DMS114 treated with DMSO at 0.1 percent for 48 hours (cell line): Measurements from ENCODE around the gene SLC6A1.

Experiments used
- DNase-seq: peaks from one replicate; lab custom pipeline; 2025; ENCODE audit not compliant: unreplicated experiment; lab: John Stamatoyannopoulos, UW

SLC6A1 gene

DNA sequence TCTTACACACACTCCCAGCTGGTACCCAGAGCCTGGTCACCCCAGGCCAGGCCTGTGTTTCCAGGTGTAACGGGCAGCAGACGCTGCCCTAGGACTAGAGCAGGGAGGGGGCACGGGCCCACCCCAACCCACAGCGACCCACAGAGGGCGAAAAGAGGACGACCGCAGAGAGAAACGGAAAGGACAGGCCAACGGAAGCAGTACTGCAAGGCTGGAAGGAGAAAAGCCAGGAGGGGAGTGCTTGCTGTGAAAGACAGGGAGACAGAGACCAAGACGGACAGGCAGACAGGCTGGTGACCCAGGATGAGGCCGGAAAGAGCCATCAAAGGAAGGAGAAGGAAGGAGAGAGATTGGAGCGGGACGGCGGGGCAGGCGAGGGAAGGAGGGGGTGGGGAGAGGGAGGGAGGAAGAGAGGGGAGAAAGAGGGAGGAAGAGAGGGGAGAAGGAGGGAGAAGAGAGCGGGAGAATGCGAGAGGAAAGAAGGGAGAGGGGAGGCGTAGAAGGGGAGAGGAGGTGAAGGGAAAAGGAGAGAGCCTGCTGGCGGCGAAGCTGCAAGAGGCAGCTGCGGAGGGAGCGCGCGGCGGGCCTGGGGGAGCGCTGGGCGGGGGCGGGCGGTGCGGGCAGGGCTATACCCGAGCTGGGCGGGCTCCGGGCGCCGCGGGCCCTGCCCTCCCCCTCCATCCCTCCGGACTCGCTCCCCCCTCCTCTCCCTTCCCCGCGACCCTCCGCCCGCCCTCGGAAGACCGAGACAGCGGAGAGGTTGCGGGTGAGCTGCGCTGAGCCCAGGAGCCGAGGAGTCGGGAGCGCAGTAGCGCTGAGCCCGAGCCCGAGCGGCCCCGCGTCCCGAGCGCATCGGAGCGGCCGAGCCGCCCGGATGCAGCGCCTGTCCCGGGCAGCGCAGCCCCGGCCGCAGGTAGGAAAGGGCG, at the start of gene SLC6A1:
Gene SLC6A1, plus strand, starts transcription at position 732 of the 926 bp plus-strand sequence. CDS start 24,464 bp downstream, outside the sequence.
- DNase-seq, result peak; percentile 35

GRCh38 chr3:10944866-10945265, 47.7 kb upstream of the SLC6A1 start:
- no peak for DNase-seq

GRCh38 chr3:10945683-10946287, 46.8 kb upstream of the SLC6A1 start:
- peak; percentile 3 for DNase-seq

- no peak for DNase-seq
Observed at GRCh38 chr3:10946526-10946925, 46.0 kb upstream of the SLC6A1 start.

- no peak for DNase-seq
Observed at GRCh38 chr3:10948326-10948725, 44.2 kb upstream of the SLC6A1 start.

- DNase-seq, result no peak
Observed at GRCh38 chr3:10949197-10949596, 43.4 kb upstream of the SLC6A1 start.

- DNase-seq, result peak; percentile 53
Observed at GRCh38 chr3:10950476-10951294, 41.9 kb upstream of the SLC6A1 start.

GRCh38 chr3:10951295-10951926, 41.1 kb upstream of the SLC6A1 start:
- no peak for DNase-seq

DNA sequence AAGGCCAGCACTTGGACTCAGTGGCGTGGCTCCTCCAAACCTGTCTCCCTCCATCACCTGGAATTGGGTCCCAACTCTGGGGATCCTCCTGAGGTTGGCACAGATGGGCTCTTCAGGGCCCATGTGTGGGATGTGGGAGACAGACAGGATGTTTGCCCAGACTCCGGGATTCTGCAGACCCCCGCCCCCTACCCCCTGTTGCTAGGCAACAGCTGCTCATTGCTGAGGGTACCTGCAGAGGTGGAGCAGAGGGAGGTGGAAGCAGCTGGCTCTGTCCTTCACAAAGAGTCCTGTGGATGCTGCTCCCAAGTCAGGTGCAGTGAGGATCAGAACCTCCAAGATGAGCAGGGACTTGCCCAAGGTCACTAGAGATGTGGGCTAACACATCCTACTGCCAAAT, 40.0 kb upstream of the SLC6A1 start:
- no peak for DNase-seq

- no peak for DNase-seq
Observed at GRCh38 chr3:10954740-10955139, 37.8 kb upstream of the SLC6A1 start.

DNA sequence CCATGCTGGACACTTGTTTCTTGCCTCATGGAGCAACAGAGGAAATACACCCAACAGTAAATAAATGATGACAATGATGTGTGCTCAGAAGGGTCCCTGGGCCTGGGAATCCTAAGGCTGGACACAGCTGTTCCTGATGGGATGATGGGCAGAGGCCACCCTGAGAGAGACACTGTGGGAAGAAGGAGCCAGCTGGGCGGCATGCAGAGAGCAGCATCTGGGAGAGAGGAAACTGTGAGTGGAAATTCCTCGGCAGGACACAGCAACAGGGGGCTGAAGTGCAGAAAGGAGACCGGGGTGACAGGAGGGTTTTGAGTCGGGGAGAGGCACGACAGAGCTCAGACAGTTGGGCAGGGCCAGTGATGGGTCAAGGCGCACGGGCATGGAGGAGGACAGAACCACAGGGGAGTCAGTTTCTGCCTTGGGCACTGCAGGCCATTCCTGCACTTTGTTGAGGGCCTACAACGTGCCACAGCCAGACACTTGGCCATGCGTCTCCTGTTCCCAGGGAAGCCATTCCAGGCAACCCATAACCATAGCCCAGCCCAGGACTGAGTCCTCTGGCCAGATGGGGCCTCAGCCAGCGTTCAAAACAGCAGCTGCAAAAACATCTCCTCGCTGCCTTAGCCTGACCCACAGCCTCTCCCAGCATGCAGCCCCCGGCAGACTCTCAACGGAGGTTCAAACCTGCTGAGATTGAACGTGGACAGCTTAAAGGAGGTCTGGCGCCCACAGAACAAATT, 36.7 kb upstream of the SLC6A1 start:
- no peak for DNase-seq

DNA sequence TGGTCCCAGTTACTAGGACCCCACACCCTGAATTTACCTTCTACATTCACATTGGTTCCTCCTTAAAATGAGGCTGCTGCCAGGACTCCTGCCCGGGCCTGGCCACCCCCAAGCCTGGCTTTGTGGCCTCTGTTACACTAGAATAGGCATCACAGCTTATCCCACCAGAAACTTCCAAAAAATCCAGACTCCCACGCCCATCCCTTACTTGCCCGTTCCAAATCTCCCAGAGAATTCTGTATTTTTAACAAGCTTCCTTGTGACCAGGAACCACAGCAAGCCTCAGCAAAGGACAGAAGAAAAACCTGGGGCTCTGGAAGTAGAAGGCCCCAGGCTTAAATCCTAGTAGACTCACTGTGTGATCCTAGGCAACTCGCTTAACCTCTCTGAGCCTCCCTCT, 36.0 kb upstream of the SLC6A1 start:
- no peak for DNase-seq

DNA sequence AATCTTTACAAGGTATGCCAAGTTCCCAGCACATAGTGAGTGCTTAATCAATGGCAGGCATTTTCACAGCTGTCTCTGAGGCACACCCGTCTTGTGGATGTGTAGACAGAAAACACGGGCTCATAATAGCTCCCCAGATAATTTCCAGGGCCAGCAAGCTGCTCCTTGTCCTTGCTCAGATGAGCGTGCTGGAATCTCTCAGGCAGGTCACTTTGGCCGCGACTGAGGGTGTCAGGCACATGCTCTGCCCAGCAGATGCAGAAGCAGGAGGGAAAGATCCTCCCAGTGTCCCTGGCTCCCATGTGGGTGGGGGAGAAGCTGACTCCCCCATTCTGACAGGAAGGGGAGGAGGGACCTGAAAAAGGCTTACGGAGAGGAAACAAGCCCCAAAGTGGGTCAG, 35.6 kb upstream of the SLC6A1 start:
- no peak for DNase-seq

DNA sequence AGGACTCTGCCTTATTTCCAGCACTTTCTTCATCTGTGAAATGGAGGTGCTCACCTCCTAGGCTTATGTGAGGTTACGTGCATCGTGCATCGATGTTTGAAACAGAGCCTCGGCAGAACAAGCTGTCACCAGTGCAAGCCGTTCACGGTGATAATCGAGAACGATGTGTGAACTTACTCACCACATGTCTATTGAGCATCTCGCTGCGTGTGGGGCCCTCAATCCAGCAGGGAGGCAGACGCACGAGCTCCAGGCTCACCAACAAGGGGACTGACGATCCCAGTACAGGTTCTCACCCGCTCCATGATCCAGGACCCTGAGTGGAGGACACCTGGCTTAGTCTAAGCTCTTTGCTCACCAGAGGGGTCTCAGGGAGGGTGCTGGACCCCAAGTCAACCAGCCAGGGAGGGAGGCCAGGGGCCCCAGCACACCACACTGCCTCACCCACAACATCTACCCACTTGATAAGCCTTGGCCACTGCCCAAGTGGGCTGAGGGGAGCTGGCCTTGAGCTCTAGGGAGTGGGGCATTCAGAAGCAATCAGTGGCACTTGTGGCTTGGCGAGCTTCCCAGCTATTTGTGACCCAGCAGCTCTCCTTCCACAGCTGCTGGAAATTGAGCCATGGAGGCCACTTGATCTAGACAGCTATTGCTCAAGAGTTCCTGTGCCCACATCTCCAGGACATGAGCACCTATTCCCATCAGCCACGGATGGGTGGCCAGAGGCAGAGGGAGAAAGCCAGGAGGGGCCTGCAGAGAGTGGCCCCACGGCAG, 34.4 kb upstream of the SLC6A1 start:
- no peak for DNase-seq

GRCh38 chr3:10960255-10960654, 32.3 kb upstream of the SLC6A1 start:
- DNase-seq, result no peak

GRCh38 chr3:10961921-10962320, 30.6 kb upstream of the SLC6A1 start:
- DNase-seq, result no peak

- no peak for DNase-seq
Observed at GRCh38 chr3:10962481-10963036, 30.0 kb upstream of the SLC6A1 start.

DNA sequence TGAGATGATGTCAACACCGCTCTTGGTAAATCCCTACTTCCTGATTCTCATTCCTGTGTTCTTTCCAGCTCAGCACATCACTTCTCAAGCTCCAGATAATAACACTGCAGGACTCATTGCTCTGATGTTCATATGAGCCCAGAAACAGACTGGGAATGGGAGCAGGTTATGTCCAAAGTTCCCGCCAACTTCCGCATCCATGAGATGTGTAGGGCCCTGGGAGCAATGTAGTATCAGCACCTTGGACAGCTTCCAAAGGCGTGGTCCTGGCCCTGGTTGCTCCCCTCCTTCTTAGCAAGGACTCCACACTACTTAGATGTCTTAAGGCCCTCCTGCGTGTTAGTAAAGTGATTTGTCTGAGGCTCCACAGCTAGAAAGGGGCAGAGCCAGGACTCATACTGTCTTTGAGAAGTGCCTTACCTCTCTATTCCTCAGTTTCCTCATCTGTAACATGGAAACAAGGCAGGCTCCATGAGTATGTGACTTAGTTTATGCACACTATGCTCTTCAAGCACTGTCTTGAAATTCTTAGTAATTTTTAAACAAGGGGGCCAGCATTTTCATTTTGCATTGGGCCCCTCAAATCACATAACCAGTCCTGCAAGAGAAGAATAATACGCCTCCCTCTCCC, 27.9 kb upstream of the SLC6A1 start:
- no peak for DNase-seq

- no peak for DNase-seq
Observed at GRCh38 chr3:10968401-10968800, 24.1 kb upstream of the SLC6A1 start.
